ENCODE data around the gene FAM209A.
"Not testable (repeated sequence)": the region's sequence is repeated elsewhere in the genome, so short reads cannot be mapped to it uniquely, and the experiment has no call there.

FAM209A gene, protein sequence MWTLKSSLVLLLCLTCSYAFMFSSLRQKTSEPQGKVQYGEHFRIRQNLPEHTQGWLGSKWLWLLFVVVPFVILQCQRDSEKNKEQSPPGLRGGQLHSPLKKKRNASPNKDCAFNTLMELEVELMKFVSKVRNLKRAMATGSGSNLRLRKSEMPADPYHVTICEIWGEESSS

DNA sequence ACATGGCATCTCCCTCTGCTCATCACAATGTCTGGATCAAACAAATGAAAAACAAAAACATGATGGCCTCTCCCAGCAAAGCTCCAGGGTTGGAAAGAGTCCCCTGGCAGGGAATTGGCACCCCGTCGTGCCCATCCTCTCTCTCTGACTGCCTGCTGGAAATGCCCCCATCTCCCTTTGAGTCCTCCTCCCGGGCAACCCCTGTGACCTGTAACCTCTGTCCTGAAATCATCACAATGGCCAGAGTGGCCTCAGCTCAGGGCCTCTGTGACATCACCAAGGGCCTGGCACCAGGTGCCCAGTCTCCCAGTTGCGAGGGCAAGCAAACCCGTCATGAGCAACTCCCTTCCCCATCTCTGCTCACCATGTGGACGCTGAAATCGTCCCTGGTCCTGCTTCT is at the start of gene FAM209A:
TSS of gene FAM209A (plus strand) at position 301 of the 400 bp plus-strand sequence. CDS start at position 366, 65 bp downstream.
- H3K79me2 ChIP-seq (ENCODE audit: low read length); DNase-seq; H3K9me3 ChIP-seq (replicated peaks; ENCODE audit: insufficient read depth, low read length); H3K4me3 ChIP-seq (ENCODE audit: low read length); H4K20me1 ChIP-seq (ENCODE audit: insufficient read depth, low read length); H3K9me2 ChIP-seq (replicated peaks; ENCODE audit: insufficient read depth, low read length); H3K4me2 ChIP-seq (ENCODE audit: low read depth, low read length); H3F3A ChIP-seq (ENCODE audit: insufficient read depth, low read length); H3K4me1 ChIP-seq (ENCODE audit: low read length); H2AFZ ChIP-seq (ENCODE audit: low read length); H3K27me3 ChIP-seq (replicated peaks; ENCODE audit: insufficient read depth, low read length); H3K36me3 ChIP-seq (replicated peaks; ENCODE audit: insufficient read depth, low read length); H3K9ac ChIP-seq (ENCODE audit: low read length); H3K27ac ChIP-seq (ENCODE audit: low read length): not testable (repeated sequence)

DNA sequence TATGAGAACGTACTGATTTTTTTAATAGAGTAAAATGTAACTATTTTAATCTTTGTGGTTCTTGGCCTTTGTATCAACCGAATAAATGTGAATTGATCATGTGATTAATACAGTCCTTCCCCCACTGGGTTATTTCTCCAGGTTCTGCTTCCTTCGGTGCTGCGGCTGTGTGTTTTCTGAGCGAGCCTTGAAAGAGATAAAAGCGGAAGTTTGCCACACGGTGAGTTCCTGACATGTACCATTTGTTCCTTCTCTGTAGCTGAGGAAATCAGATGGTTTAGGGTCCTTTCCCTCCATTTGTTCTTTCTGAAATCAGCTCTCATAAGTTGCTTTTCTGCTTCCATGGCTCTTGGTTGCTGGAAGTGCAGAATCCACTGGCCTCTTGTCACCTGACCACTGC is 40.6 kb upstream of the FAM209A start:
- Histone ChIP-seq H2AFZ (ENCODE audit: low read length) (no peak overlapping the region), H3K4me2 (ENCODE audit: low read depth, low read length) (no peak overlapping the region), H3K4me3 (ENCODE audit: low read length) (no peak overlapping the region), H3K9me2 (replicated peaks; ENCODE audit: insufficient read depth, low read length) (no peaks in the 10 kb centered on the region), H3F3A (ENCODE audit: insufficient read depth, low read length) (no peaks in the 10 kb centered on the region), H3K79me2 (ENCODE audit: low read length) (0 out of 2 replicates have a peak, but pooled peaks cover 21% of the 10 kb centered on the region), H3K9ac (ENCODE audit: low read length) (no peak overlapping the region), H3K9me3 (replicated peaks; ENCODE audit: insufficient read depth, low read length) (no peaks in the 10 kb centered on the region), H4K20me1 (ENCODE audit: insufficient read depth, low read length) (no peaks in the 10 kb centered on the region), H3K36me3 (replicated peaks; ENCODE audit: insufficient read depth, low read length) (peaks cover 6% of the 10 kb centered on the region; the same call in 1 of the 2 replicates), H3K4me1 (ENCODE audit: low read length) (peaks cover 10% of the 10 kb centered on the region), H3K27ac (ENCODE audit: low read length) (no peak overlapping the region), H3K27me3 (replicated peaks; ENCODE audit: insufficient read depth, low read length) (no peaks in the 10 kb centered on the region)
- TF ChIP-seq EZH2 (optimal IDR thresholded peaks at IDR 0.05; ENCODE audit: low read depth, low read length) = no peak
- TF ChIP-seq EZH2phosphoT487 (IDR thresholded peaks at IDR 0.05; ENCODE audit: low read length) = no peak
- TF ChIP-seq, protein P1, sequence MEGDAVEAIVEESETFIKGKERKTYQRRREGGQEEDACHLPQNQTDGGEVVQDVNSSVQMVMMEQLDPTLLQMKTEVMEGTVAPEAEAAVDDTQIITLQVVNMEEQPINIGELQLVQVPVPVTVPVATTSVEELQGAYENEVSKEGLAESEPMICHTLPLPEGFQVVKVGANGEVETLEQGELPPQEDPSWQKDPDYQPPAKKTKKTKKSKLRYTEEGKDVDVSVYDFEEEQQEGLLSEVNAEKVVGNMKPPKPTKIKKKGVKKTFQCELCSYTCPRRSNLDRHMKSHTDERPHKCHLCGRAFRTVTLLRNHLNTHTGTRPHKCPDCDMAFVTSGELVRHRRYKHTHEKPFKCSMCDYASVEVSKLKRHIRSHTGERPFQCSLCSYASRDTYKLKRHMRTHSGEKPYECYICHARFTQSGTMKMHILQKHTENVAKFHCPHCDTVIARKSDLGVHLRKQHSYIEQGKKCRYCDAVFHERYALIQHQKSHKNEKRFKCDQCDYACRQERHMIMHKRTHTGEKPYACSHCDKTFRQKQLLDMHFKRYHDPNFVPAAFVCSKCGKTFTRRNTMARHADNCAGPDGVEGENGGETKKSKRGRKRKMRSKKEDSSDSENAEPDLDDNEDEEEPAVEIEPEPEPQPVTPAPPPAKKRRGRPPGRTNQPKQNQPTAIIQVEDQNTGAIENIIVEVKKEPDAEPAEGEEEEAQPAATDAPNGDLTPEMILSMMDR (IDR thresholded peaks at IDR 0.05; ENCODE audit: low read length) = no peak
- DNase-seq = no peak

DNA sequence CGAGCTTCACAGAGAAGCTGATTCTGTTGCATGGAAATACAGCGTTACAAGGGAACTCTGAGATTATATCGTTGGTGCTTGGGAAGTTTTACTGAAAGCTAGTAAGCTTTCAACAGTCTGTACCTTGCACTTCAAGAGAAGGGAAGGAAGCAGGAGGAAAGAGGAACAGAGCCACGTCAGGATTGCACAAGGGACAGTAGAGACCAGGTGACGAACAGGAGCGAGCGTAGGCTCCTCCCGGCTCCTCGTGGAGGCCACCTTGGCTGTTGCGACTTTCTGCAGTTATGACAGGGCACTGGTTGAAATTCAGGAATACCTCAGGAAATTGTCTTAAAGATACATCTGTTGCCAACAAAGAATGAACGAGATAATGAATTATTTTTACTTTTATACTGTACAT is 37.3 kb upstream of the FAM209A start:
- TF ChIP-seq EZH2phosphoT487 (IDR thresholded peaks at IDR 0.05; ENCODE audit: low read length) (no peak), EZH2 (optimal IDR thresholded peaks at IDR 0.05; ENCODE audit: low read depth, low read length) (no peak)
- TF ChIP-seq, protein P1 (IDR thresholded peaks at IDR 0.05; ENCODE audit: low read length) = no peak
- Histone ChIP-seq H3K4me1 (ENCODE audit: low read length) (no peaks in the 10 kb centered on the region), H3K4me2 (ENCODE audit: low read depth, low read length) (no peak overlapping the region), H3K9me2 (replicated peaks; ENCODE audit: insufficient read depth, low read length) (no peaks in the 10 kb centered on the region), H3K9ac (ENCODE audit: low read length) (no peak overlapping the region), H3K9me3 (replicated peaks; ENCODE audit: insufficient read depth, low read length) (no peaks in the 10 kb centered on the region), H3K79me2 (ENCODE audit: low read length) (0 out of 2 replicates have a peak, but pooled peaks cover 12% of the 10 kb centered on the region), H3K27me3 (replicated peaks; ENCODE audit: insufficient read depth, low read length) (no peaks in the 10 kb centered on the region), H4K20me1 (ENCODE audit: insufficient read depth, low read length) (no peaks in the 10 kb centered on the region), H3K4me3 (ENCODE audit: low read length) (no peak overlapping the region), H3F3A (ENCODE audit: insufficient read depth, low read length) (no peaks in the 10 kb centered on the region), H2AFZ (ENCODE audit: low read length) (no peak overlapping the region), H3K36me3 (replicated peaks; ENCODE audit: insufficient read depth, low read length) (peaks cover 6% of the 10 kb centered on the region; the same call in 1 of the 2 replicates), H3K27ac (ENCODE audit: low read length) (no peak overlapping the region)
- DNase-seq = no peak

DNA sequence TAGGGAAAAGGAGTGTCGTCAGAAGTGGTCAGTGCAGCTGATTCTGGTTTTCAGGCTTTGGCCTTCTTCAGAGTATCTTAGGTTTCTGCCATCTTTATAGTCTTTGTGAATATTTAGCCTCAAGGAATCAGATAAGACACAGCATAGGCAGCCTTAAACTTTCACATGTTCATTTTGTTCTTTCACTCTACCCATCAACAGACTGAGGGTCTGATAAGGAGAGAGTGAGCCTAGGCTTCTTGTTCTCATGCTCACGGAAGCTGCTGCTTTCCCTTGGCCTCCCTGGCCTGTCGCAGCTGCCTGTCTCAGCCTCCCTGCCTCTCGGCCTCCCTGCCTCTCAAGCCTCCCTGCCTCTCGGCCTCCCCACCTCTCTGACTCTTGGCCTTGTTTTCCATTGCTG is 36.0 kb upstream of the FAM209A start:
- no peaks in the 10 kb centered on the region for H3F3A ChIP-seq (ENCODE audit: insufficient read depth, low read length)
- 0 out of 2 replicates have a peak, but pooled peaks cover 6% of the 10 kb centered on the region for H3K36me3 ChIP-seq (replicated peaks; ENCODE audit: insufficient read depth, low read length)
- no peaks in the 10 kb centered on the region for H3K27me3 ChIP-seq (replicated peaks; ENCODE audit: insufficient read depth, low read length)

More for the DNA sequence above, 36.0 kb upstream of the FAM209A start:
- TF ChIP-seq, protein P1 (IDR thresholded peaks at IDR 0.05; ENCODE audit: low read length) = no peak
- TF ChIP-seq EZH2 (optimal IDR thresholded peaks at IDR 0.05; ENCODE audit: low read depth, low read length) (no peak), EZH2phosphoT487 (IDR thresholded peaks at IDR 0.05; ENCODE audit: low read length) (no peak)
- no peak overlapping the region for H3K27ac ChIP-seq (ENCODE audit: low read length)
- no peak for DNase-seq
- no peak overlapping the region for H2AFZ ChIP-seq (ENCODE audit: low read length)
- H3K4me3 ChIP-seq (ENCODE audit: low read length) = no peak overlapping the region
- H3K9me3 ChIP-seq (replicated peaks; ENCODE audit: insufficient read depth, low read length) = no peaks in the 10 kb centered on the region
- H3K9ac ChIP-seq (ENCODE audit: low read length) = no peak overlapping the region
- H3K4me2 ChIP-seq (ENCODE audit: low read depth, low read length) = no peak overlapping the region
- H3K79me2 ChIP-seq (ENCODE audit: low read length) = 0 out of 2 replicates have a peak, but pooled peaks cover 5% of the 10 kb centered on the region
- H3K9me2 ChIP-seq (replicated peaks; ENCODE audit: insufficient read depth, low read length) = no peaks in the 10 kb centered on the region
- H4K20me1 ChIP-seq (ENCODE audit: insufficient read depth, low read length) = no peaks in the 10 kb centered on the region
- no peaks in the 10 kb centered on the region for H3K4me1 ChIP-seq (ENCODE audit: low read length)
